Measurements from ENCODE around the gene PLLP.
"Not testable (repeated sequence)": the region's sequence is repeated elsewhere in the genome, so short reads cannot be mapped to it uniquely, and the experiment has no call there.

Gene PLLP

DNA sequence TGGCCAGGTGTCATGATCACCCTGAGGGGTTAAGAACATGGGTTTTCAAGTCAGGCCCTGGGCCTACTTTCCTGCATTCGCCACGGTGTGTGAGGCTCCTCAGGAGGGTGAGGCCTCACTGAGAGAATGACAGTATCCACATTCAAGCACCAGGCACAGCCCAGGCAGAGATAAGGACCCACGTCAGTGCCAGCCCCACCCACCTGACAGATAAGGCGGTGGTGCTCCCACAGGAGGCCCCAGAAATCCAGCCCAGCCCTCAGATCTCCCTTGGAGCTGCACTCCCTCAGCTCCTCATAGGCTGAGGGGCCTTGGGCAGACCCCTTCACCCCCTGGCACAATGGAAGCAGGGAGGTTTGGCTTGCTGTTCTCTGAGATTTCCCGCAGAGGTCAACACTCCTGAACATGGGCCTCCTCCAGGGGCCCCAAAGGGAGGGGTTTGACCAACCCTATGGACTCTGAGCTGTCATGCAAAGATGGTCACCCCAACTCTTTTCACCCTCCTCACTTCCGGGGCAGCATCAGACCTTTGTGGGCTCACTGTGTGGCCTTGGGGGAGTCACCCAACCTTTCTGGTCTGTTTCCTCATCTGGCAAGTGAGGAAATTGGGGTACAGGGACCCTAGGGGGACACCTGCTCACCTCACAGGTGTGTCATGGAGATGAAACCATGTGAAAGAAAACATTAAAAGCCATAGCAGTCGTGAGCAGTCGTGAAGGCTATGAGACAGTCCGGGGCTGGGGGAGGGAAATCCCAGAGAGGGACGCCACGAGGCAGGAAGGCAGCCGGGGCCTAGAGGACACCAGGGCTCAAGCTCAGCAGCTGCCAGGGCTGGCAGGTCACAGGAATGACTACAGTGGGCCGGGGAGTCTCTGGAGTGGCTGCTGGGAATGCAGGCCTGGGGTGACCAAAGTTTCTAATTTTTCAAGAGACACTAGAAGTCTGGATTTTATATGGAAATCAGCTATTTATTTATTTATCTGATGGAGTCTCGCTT lies 15.4 kb downstream of the PLLP start:
- Mint-ChIP-seq H3K27ac (no peak overlapping the region), H3K36me3 (no peaks in the 10 kb centered on the region), H3K9me3 (no peaks in the 10 kb centered on the region), H3K4me3 (no peak overlapping the region), H3K4me1 (peaks cover 13% of the 10 kb centered on the region)
- no peak for ATAC-seq
- no peak for DNase-seq (ENCODE audit: low spot score in 2 of 2)

DNA sequence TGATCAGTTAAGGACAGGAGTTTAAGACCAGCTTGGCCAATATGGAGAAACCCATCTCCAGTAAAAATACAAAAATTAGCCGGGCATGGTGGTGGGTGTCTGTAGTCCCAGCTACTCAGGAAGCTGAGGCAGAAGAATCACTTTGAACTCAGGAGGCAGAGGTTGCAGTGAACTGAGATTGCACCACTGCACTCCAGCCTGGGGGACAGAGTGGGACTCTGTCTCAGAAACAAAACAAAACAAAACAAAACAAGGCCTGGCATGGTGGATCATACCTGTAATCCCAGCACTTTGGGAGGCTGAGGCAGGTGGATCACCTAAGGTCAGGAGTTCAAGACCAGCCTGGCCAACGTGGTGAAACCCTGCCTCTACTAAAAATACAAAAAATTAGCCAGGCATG lies 17.1 kb downstream of the PLLP start:
- Mint-ChIP-seq H3K4me1 (peaks cover 13% of the 10 kb centered on the region), H3K27ac (peak overlapping the region; percentile 70)
- H3K4me3 Mint-ChIP-seq; H3K9me3 Mint-ChIP-seq; ATAC-seq; DNase-seq (ENCODE audit: low spot score in 2 of 2); H3K36me3 Mint-ChIP-seq: not testable (repeated sequence)

- Mint-ChIP-seq H3K4me3 (no peak overlapping the region), H3K36me3 (no peaks in the 10 kb centered on the region)
- DNase-seq (ENCODE audit: low spot score in 2 of 2): no peak
Measured at GRCh38 chr16:57266531-57267260, 17.8 kb downstream of the PLLP start.

GRCh38 chr16:57265850-57266530 lies 18.5 kb downstream of the PLLP start:
- no peak for DNase-seq (ENCODE audit: low spot score in 2 of 2)
- Mint-ChIP-seq H3K4me3 (no peak overlapping the region), H3K27ac (peak overlapping the region; percentile 70), H3K9me3 (no peaks in the 10 kb centered on the region), H3K36me3 (no peaks in the 10 kb centered on the region), H3K4me1 (peaks cover 13% of the 10 kb centered on the region)
- no peak for ATAC-seq

More at GRCh38 chr16:57266531-57267260, 17.8 kb downstream of the PLLP start:
- ATAC-seq: peak; percentile 48
- Mint-ChIP-seq H3K4me1 (peaks cover 13% of the 10 kb centered on the region), H3K27ac (peak overlapping the region; percentile 70), H3K9me3 (no peaks in the 10 kb centered on the region)

DNA sequence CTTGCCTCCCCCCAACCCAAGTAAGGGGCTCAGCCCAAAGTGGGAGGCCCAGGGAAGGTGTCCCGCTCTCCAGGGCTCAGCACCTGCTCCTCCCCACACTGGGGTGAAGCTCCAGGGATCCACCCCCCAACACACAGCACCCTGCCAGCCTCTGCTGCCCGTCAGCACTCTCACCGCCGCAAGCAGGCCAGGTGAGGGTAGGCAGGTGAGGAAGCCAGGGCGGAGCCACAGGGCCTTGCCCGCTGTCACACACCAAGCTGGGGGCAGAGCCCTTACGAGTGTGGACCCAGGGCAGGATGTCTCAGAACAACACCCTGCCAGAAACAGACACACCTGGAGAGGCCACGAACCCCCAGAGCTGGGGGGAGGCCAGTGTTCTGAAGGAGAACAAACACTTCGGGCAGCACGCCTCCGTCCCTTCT lies 19.5 kb downstream of the PLLP start:
- no peak overlapping the region for H3K4me3 Mint-ChIP-seq
- no peak overlapping the region for H3K27ac Mint-ChIP-seq
- no peak for ATAC-seq
- no peak for DNase-seq (ENCODE audit: low spot score in 2 of 2)
- H3K36me3 Mint-ChIP-seq: no peaks in the 10 kb centered on the region
- no peaks in the 10 kb centered on the region for H3K9me3 Mint-ChIP-seq
- H3K4me1 Mint-ChIP-seq: peaks cover 20% of the 10 kb centered on the region

GRCh38 chr16:57264381-57264780 lies 20.1 kb downstream of the PLLP start:
- no peak for DNase-seq (ENCODE audit: low spot score in 2 of 2)
- H3K9me3 Mint-ChIP-seq: no peaks in the 10 kb centered on the region
- ATAC-seq: no peak
- H3K36me3 Mint-ChIP-seq: no peaks in the 10 kb centered on the region
- no peak overlapping the region for H3K27ac Mint-ChIP-seq
- no peak overlapping the region for H3K4me3 Mint-ChIP-seq
- peaks cover 20% of the 10 kb centered on the region for H3K4me1 Mint-ChIP-seq

DNA sequence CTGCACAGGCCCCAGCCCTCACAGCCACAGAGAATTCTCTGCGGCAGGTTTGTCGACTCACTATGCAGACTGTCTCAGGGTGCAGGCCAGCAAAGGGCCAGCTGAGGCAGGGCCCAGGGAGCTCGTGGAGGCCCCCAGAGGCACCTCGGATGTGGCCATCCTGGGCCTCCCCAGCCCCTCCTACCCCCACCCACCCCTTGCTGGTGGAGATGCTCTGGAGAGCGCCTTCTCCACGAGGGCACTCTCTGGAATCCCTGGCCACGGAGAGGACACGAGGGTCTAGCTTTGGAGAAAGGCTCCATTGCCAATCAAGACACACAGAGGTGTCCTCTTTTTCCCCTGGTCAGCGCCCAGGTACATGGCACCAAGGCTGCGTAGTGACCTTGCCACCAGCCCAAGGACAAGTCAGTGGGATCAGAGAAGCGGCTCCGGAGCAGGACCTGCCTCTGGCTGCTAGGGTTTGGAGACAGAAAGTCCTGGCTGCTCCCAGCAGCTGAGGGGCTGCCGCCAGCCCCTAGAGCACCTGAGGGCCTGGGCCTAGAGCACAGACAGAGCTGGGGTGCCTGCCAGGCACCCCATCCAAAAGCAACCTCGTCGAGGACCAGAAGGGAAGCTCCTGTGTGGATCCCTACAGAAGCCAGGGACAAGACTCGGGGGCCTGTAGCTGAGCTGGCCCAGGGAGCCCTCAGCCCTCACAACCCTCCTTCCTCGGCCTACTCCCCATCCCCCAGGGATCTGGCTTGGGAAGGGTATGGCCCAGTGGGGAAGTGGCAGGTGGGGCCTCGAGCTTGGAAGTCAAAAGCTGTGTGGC lies 20.7 kb downstream of the PLLP start:
- ATAC-seq: no peak
- H3K4me1 Mint-ChIP-seq: peaks cover 20% of the 10 kb centered on the region

GRCh38 chr16:57262841-57263540 lies 21.5 kb downstream of the PLLP start:
- H3K9me3 Mint-ChIP-seq: no peaks in the 10 kb centered on the region
- peak overlapping the region; percentile 66 for H3K27ac Mint-ChIP-seq
- ATAC-seq: no peak
- H3K4me1 Mint-ChIP-seq: peaks cover 20% of the 10 kb centered on the region
- H3K36me3 Mint-ChIP-seq: no peaks in the 10 kb centered on the region
- DNase-seq (ENCODE audit: low spot score in 2 of 2): no peak
- no peak overlapping the region for H3K4me3 Mint-ChIP-seq

More for the DNA sequence above, 20.7 kb downstream of the PLLP start:
- Mint-ChIP-seq H3K36me3 (no peaks in the 10 kb centered on the region), H3K4me3 (no peak overlapping the region), H3K27ac (peak overlapping the region; percentile 66), H3K9me3 (no peaks in the 10 kb centered on the region)
- no peak for DNase-seq (ENCODE audit: low spot score in 2 of 2)

- H3K27ac Mint-ChIP-seq: no peak overlapping the region
- no peak for DNase-seq (ENCODE audit: low spot score in 2 of 2)
- no peak for ATAC-seq
- no peaks in the 10 kb centered on the region for H3K9me3 Mint-ChIP-seq
- peaks cover 15% of the 10 kb centered on the region for H3K4me1 Mint-ChIP-seq
- no peak overlapping the region for H3K4me3 Mint-ChIP-seq
- H3K36me3 Mint-ChIP-seq: no peaks in the 10 kb centered on the region
Measured at GRCh38 chr16:57261806-57262205, 22.7 kb downstream of the PLLP start.

DNA sequence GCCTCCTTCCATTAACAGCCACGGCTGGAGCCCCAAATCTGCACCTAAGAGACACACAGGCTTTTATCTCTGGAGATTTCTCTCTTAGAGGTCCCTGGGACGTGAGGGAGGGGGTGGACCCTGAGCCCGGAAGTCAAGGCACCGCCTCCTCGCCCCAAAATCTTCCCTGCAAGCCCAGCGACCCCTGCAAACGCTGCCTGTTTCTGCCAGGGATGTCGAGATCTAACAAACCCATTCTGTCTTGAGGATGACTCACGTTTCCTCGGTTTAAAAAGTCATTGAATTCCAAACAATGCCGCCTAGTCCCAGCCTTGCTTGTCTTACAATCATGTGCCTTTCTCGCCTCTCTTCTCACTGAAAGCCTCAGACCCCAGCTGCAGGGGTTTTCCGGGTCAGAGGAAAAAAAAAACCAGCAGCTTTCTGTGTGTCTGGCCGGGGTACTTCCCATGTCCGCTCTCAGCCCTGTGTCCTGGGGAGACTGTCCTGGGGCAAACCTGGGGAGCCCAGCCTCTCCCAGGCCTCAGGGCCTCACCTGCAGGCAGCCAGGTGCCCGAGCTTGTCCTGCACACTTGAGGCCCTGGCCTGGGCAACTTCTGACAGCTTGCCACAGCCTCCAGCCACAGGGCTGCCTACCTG lies 24.1 kb downstream of the PLLP start:
- H3K27ac Mint-ChIP-seq: peak overlapping the region; percentile 86
- no peak for DNase-seq (ENCODE audit: low spot score in 2 of 2)
- peaks cover 7% of the 10 kb centered on the region for H3K4me1 Mint-ChIP-seq
- peak overlapping the region; percentile 39 for H3K4me3 Mint-ChIP-seq
- no peaks in the 10 kb centered on the region for H3K9me3 Mint-ChIP-seq
- peak; percentile 7 for ATAC-seq
- H3K36me3 Mint-ChIP-seq: no peaks in the 10 kb centered on the region

GRCh38 chr16:57258910-57259475 lies 25.5 kb downstream of the PLLP start:
- DNase-seq (ENCODE audit: low spot score in 2 of 2) (no peak), ATAC-seq (no peak)
- no peak overlapping the region for H3K4me3 Mint-ChIP-seq
- H3K27ac Mint-ChIP-seq: no peak overlapping the region
- peaks cover 7% of the 10 kb centered on the region for H3K4me1 Mint-ChIP-seq
- no peaks in the 10 kb centered on the region for H3K9me3 Mint-ChIP-seq
- H3K36me3 Mint-ChIP-seq: peaks cover 11% of the 10 kb centered on the region

DNA sequence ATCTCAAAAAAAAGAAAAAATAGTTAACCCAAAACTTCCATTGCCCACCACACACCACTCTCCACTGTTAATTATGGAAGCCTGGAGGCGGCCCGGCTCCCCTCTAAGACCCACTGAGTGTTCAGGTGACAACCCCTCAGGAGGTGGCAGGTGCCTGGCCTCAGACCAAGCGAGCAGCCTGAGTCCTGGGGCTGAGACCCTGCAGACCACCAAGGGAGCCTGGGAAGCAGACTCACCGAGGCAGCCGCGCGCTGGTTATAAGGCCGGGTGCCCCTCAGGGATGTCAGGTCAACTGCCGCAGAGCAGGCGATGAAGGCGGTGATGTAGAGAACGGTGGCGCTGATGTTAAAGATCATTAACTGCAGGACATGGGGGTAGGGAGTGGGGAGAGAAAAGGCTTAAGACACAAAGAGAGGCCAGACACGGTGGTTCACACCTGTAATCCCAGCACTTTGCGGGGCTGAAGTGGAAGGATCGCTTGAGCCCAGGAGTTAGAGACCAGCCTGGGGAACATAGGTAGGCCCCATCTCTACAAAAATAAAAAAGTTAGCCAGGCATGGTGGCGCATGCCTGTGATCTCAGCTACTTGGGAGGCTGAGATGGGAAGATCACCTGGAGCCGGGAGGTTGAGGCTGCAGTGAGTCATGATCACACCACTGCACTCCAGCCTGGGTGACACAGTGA lies 26.1 kb downstream of the PLLP start:
- no peaks in the 10 kb centered on the region for H3K9me3 Mint-ChIP-seq
- ATAC-seq: no peak
- H3K36me3 Mint-ChIP-seq: peaks cover 15% of the 10 kb centered on the region
- H3K4me3 Mint-ChIP-seq: no peak overlapping the region
- H3K4me1 Mint-ChIP-seq: peaks cover 7% of the 10 kb centered on the region
- DNase-seq (ENCODE audit: low spot score in 2 of 2): no peak
- H3K27ac Mint-ChIP-seq: no peak overlapping the region

DNA sequence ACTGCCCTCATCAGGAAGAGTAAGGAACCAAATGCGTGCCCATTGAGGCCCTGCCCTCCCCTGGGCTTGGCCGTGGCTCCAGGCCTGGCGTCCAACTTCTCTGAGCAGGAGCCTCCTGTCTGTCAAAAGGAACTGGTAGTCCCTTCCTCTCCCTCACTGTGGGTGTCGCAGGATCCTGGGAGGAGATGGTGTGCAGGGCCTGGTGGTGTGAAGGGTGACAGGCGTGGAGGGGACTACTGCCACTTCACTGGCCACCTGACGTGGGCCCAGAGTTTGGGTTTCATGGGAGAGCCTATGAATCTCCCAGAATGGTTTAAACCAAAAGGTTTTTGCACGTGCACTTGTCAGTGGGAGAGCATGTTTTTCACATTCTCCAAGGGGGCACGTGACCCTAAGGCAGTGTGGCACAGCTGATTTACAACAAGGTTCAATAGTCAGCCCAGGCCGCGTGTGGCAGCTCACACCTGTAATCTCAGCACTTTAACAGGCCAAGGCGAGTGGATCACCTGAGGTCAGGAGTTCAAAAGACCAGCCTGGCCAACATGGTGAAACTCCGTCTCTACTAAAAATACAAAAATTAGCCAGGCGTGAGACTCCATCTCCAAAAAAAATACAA lies 26.9 kb downstream of the PLLP start:
- H3K4me1 Mint-ChIP-seq: peaks cover 7% of the 10 kb centered on the region
- peaks cover 23% of the 10 kb centered on the region for H3K36me3 Mint-ChIP-seq
- H3K4me3 Mint-ChIP-seq: no peak overlapping the region
- H3K27ac Mint-ChIP-seq: no peak overlapping the region
- no peak for ATAC-seq
- no peaks in the 10 kb centered on the region for H3K9me3 Mint-ChIP-seq
- DNase-seq (ENCODE audit: low spot score in 2 of 2): no peak
